Activated T-helper 17 cell treated with anti-CD3 and anti-CD28 coated beads, Interleukin-2, amount 50 U/mL, for 72 hours (primary cell): Measurements from ENCODE around the gene KCNIP1. TPM values are rescaled to one million over a fixed set of nuclear protein-coding genes. Genes with fewer than 3 reads are reported as not detected.

Experiments
- ATAC-seq: fragments of 150-1000 bp; cut with Tn5 transposase; replicated peaks from 2 replicates; pipeline ENCODE4 v1.10.0; 2021; ENCODE audit warnings: mild to moderate bottlenecking, moderate library complexity
- H3K27ac Mint-ChIP-seq: one replicate; pipeline ENCODE4 v1.8.0; 2022; ENCODE audit warnings: mixed read lengths
- H3K27me3 Mint-ChIP-seq: one replicate; pipeline ENCODE4 v1.8.0; 2022; ENCODE audit warnings: mixed read lengths
- H3K36me3 Mint-ChIP-seq: one replicate; pipeline ENCODE4 v1.8.0; 2022; ENCODE audit warnings: low read depth, mild to moderate bottlenecking, mixed read lengths
- H3K4me1 Mint-ChIP-seq: one replicate; pipeline ENCODE4 v1.8.0; 2022; ENCODE audit warnings: mixed read lengths
- H3K4me3 Mint-ChIP-seq: one replicate; pipeline ENCODE4 v1.8.0; 2022; ENCODE audit warnings: mild to moderate bottlenecking, mixed read lengths
- H3K9me3 Mint-ChIP-seq: one replicate; pipeline ENCODE4 v1.8.0; 2022; ENCODE audit warnings: mixed read lengths
- total RNA-seq, 2 donors: library from RNA; stranded (reverse); gene quantifications; one replicate each; pipeline ENCODE4 v1.2.3, GENCODE V29; 2022

KCNIP1 gene
- total RNA-seq, 2 donors from 2014 or later: not detected

DNA sequence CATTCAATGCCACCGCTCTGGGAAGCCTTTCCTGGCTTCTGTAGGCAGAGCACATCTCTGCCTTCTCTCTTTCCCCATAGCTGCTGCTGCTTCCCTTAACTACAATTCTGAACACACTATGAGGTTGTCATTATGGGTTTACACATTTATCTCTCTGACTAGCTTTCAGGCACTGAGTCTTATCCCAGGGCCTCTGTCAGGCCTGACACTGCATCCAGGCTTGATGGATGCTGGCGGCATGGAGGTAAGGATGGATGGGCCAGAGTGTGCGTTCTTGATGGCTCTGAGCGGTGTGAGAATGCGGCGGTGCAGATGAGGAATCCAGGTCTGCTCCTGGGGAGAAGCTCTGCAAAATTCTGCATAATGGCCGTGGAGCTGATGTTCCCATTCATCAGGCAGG lies 6.3 kb downstream of the KCNIP1 start:
- no peak for ATAC-seq
- H3K4me3 Mint-ChIP-seq: no peak overlapping the region
- H3K27ac Mint-ChIP-seq: no peak overlapping the region
- H3K9me3 Mint-ChIP-seq: no peaks in the 10 kb centered on the region
- no peaks in the 10 kb centered on the region for H3K36me3 Mint-ChIP-seq
- peaks cover 20% of the 10 kb centered on the region for H3K27me3 Mint-ChIP-seq
- H3K4me1 Mint-ChIP-seq: no peaks in the 10 kb centered on the region

- Mint-ChIP-seq H3K4me3 (no peak overlapping the region), H3K27me3 (peaks cover 15% of the 10 kb centered on the region), H3K9me3 (no peaks in the 10 kb centered on the region), H3K36me3 (no peaks in the 10 kb centered on the region), H3K27ac (no peak overlapping the region), H3K4me1 (no peaks in the 10 kb centered on the region)
- no peak for ATAC-seq
Measured at GRCh38 chr5:170510559-170510958, 6.7 kb downstream of the KCNIP1 start.

DNA sequence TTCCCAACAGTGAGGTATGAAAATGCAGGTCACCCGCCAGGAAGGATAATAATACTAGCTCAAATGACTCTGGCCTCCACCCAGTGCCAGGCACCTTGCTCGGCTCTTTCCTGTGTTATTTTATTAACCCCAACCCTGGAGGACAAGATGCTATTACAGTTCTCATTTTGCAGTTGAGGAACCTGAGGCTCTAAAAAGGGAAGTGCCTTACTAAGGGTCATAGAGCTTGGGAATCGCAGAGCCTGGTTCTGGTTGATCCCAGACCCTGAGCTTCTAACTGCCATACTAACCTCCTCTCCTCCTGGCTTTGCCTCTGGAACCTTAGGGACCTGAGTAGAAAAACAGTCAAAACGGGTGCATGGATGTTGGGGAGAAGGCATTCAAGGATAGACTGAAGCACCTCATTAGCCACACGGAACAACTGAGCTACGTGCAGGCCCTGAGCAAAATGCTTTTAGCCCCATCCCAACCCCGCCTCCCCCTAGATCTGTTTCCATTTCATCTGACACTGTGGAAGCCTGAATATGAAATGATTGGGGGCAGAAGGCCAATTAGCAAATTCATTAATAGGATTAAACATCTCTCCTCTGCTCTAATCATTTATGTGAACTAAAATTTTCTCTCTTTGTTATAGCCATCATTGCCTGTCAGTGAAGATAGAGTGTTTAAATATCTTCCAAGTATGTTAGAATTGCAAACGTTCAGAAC lies 7.9 kb downstream of the KCNIP1 start:
- H3K9me3 Mint-ChIP-seq: no peaks in the 10 kb centered on the region
- no peak overlapping the region for H3K4me3 Mint-ChIP-seq
- no peaks in the 10 kb centered on the region for H3K4me1 Mint-ChIP-seq
- no peak for ATAC-seq
- H3K27ac Mint-ChIP-seq: no peak overlapping the region
- H3K27me3 Mint-ChIP-seq: peaks cover 14% of the 10 kb centered on the region
- no peaks in the 10 kb centered on the region for H3K36me3 Mint-ChIP-seq

DNA sequence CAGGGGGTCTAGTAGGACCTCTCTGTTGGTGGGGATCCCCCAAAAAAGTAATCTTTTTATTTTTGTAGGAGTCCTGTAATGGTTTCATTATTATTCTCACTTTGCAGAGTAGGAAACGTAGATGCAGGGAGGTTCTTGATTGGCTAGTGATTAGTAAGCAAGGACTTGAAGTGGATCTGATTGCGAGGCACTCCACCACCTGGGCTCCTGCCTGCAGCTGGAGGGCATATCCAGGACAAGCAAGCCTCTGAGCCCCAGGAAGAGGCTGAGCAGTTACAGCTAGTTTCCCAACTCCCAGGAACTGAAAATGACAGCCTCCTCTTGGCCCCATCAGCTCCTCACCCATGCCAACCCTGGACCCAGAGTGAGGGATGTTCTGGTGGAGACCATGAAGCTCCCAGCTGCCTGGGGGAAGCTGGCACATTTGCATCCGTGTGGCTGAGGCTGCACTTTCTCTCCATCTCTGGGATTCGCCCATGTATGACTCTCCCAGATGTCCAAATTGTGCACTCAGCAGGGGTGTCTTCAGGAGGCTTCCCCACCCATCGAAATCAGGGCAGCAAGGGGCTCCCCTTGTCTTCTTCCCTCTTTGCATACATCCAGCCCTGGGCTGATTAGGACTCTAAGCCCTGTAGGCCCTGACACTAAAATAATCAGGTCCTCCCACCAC lies 10.2 kb downstream of the KCNIP1 start:
- H3K9me3 Mint-ChIP-seq: no peaks in the 10 kb centered on the region

GRCh38 chr5:170517411-170517810 lies 13.6 kb downstream of the KCNIP1 start:
- H3K27ac Mint-ChIP-seq: no peak overlapping the region
- H3K4me1 Mint-ChIP-seq: no peaks in the 10 kb centered on the region
- H3K4me3 Mint-ChIP-seq: no peak overlapping the region
- H3K27me3 Mint-ChIP-seq: peaks cover 3% of the 10 kb centered on the region
- no peaks in the 10 kb centered on the region for H3K36me3 Mint-ChIP-seq
- no peak for ATAC-seq
- no peaks in the 10 kb centered on the region for H3K9me3 Mint-ChIP-seq

More for the DNA sequence above, 10.2 kb downstream of the KCNIP1 start:
- peaks cover 4% of the 10 kb centered on the region for H3K27me3 Mint-ChIP-seq
- no peak overlapping the region for H3K4me3 Mint-ChIP-seq
- no peak for ATAC-seq
- H3K4me1 Mint-ChIP-seq: no peaks in the 10 kb centered on the region
- no peaks in the 10 kb centered on the region for H3K36me3 Mint-ChIP-seq
- no peak overlapping the region for H3K27ac Mint-ChIP-seq

DNA sequence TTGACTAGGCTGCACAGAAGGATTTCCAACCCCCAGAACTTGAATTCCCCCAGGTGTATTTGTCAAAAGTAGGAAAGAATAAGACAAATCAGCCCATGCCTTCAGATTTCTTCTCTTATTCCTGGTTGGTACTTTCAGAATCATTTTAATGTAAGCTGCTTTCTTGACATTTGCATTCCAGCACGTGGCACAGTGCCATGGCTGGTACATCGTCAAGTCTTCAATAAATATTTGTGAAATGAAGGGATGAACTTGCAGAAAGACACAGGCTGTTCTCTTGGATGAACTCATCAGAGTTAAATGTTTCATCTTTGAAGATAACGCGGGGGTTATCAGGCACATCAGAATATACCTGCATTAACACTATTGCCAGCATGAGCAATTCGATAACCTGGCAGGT lies 14.5 kb downstream of the KCNIP1 start:
- Mint-ChIP-seq H3K36me3 (no peaks in the 10 kb centered on the region), H3K9me3 (no peaks in the 10 kb centered on the region), H3K27me3 (peaks cover 3% of the 10 kb centered on the region), H3K4me1 (no peaks in the 10 kb centered on the region), H3K4me3 (no peak overlapping the region), H3K27ac (no peak overlapping the region)
- ATAC-seq: no peak

DNA sequence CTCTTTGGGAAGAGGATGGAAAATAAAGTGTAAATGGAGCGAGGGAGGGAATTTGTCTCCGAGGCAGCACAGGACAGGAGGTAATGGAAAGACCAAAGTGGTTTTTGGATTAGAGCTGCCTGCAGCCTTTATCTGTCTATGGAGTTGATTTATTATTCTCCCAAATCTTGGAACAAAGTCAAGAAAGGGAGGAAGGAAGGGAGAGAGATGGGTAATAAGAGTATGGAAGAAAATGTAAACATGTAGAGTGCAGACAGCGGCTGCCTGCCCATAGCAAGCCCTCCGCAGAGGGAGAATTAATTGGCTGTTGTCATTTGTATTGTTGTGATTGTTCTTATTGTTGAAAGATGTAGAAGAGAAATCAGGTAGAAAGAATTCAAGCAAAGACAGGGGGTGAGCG lies 15.7 kb downstream of the KCNIP1 start:
- Mint-ChIP-seq H3K27ac (no peak overlapping the region), H3K4me1 (no peaks in the 10 kb centered on the region), H3K4me3 (no peak overlapping the region), H3K27me3 (peaks cover 12% of the 10 kb centered on the region), H3K9me3 (no peaks in the 10 kb centered on the region), H3K36me3 (no peaks in the 10 kb centered on the region)
- ATAC-seq: no peak

DNA sequence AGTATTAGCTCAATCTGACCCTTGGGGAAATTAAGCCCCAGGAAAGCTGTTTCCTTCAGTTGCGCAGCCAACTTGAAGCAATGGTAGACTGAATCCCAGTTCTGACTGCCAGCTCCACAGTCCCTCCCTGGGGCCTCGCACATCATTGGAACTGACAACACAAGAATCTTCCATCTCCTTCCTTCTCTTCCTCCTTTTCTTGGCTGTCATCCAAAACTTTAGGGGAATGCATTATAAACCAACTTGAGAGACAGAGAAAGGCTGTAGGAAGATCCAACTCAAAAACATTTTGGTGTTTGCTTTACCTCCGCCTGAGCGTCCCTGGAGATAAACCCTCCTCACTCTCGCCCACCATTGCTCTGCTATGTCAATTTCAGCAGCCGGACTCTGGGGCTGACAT lies 16.6 kb downstream of the KCNIP1 start:
- no peak for ATAC-seq
- no peak overlapping the region for H3K27ac Mint-ChIP-seq
- no peaks in the 10 kb centered on the region for H3K9me3 Mint-ChIP-seq
- H3K36me3 Mint-ChIP-seq: no peaks in the 10 kb centered on the region
- H3K4me3 Mint-ChIP-seq: no peak overlapping the region
- peaks cover 15% of the 10 kb centered on the region for H3K27me3 Mint-ChIP-seq
- no peaks in the 10 kb centered on the region for H3K4me1 Mint-ChIP-seq

GRCh38 chr5:170522211-170523141 lies 18.7 kb downstream of the KCNIP1 start:
- no peak for ATAC-seq
- no peaks in the 10 kb centered on the region for H3K9me3 Mint-ChIP-seq
- H3K36me3 Mint-ChIP-seq: no peaks in the 10 kb centered on the region
- H3K4me1 Mint-ChIP-seq: no peaks in the 10 kb centered on the region
- no peak overlapping the region for H3K27ac Mint-ChIP-seq
- no peak overlapping the region for H3K4me3 Mint-ChIP-seq
- H3K27me3 Mint-ChIP-seq: peaks cover 15% of the 10 kb centered on the region

DNA sequence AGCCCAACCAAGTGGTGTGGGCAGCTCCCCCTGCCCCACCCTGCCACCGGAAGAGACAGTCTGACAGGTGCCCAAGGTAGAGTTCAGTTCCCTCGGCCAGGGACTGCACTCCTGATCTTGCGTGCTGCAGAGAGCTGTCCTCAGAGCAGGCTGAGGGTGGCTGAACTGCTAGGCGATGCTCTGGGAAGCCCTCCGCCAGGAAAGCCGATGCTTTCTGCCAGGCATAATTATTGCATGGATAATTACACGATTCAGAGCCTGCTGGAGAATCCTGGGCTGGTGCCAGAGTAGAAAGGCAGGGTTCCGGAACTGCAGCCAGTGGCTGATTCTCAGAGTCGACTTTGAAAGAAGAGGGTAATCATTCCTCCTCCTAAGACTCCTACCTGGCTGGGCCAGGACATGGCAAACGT lies 19.3 kb downstream of the KCNIP1 start:
- Mint-ChIP-seq H3K9me3 (no peaks in the 10 kb centered on the region), H3K27me3 (peaks cover 15% of the 10 kb centered on the region), H3K4me1 (no peaks in the 10 kb centered on the region), H3K27ac (no peak overlapping the region), H3K4me3 (no peak overlapping the region), H3K36me3 (no peaks in the 10 kb centered on the region)
- no peak for ATAC-seq

- no peaks in the 10 kb centered on the region for H3K4me1 Mint-ChIP-seq
- H3K27ac Mint-ChIP-seq: no peak overlapping the region
- peaks cover 15% of the 10 kb centered on the region for H3K27me3 Mint-ChIP-seq
- H3K4me3 Mint-ChIP-seq: no peak overlapping the region
- H3K36me3 Mint-ChIP-seq: no peaks in the 10 kb centered on the region
- ATAC-seq: no peak
- H3K9me3 Mint-ChIP-seq: no peaks in the 10 kb centered on the region
Measured at GRCh38 chr5:170523830-170524229, 20.0 kb downstream of the KCNIP1 start.

GRCh38 chr5:170524576-170524975 lies 20.8 kb downstream of the KCNIP1 start:
- Mint-ChIP-seq H3K36me3 (no peaks in the 10 kb centered on the region), H3K4me3 (no peak overlapping the region), H3K9me3 (no peaks in the 10 kb centered on the region), H3K4me1 (no peaks in the 10 kb centered on the region), H3K27ac (no peak overlapping the region), H3K27me3 (peaks cover 18% of the 10 kb centered on the region)
- no peak for ATAC-seq

GRCh38 chr5:170525470-170526211 lies 21.8 kb downstream of the KCNIP1 start:
- Mint-ChIP-seq H3K4me1 (no peaks in the 10 kb centered on the region), H3K36me3 (no peaks in the 10 kb centered on the region), H3K27me3 (peaks cover 21% of the 10 kb centered on the region), H3K9me3 (no peaks in the 10 kb centered on the region), H3K4me3 (no peak overlapping the region), H3K27ac (no peak overlapping the region)
- ATAC-seq: no peak

DNA sequence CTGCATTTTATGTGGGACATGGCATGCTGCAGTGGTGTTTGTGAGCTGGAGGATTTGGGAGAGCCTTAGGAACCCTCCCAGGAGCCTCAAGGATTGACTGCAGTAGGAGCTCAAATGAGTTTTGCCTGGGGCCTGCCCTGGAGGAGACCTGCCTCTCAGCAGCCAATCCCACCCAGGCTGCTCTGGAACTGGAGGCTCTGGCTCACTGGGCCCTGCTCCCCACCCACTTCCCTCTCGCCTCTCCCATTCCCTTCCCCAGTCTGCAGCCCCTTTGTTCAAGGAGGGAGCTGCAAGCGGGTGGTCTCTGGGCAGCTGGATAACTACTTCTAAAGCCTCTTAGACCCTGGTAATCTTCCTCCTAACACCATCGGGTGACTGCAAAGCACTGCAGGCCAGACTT lies 24.2 kb downstream of the KCNIP1 start:
- H3K27me3 Mint-ChIP-seq: peaks cover 34% of the 10 kb centered on the region
- H3K36me3 Mint-ChIP-seq: no peaks in the 10 kb centered on the region

More for the DNA sequence above, 24.2 kb downstream of the KCNIP1 start:
- Mint-ChIP-seq H3K4me3 (no peak overlapping the region), H3K4me1 (no peaks in the 10 kb centered on the region), H3K27ac (no peak overlapping the region), H3K9me3 (no peaks in the 10 kb centered on the region)
- no peak for ATAC-seq
